Measurements from ENCODE around the gene SAMSN1. TPM values are rescaled to one million over a fixed set of nuclear protein-coding genes. Genes with fewer than 3 reads are reported as not detected.

SAMSN1 gene
- total RNA-seq, 4 donors from 2014 or later: 4.9 to 62.7 (median 19.6) TPM

- no peak for TF ChIP-seq CTCF (IDR thresholded peaks at IDR 0.05; ENCODE audit: low read depth)
Measured at GRCh38 chr21:14551741-14552140, 5.6 kb upstream of the SAMSN1 start.

GRCh38 chr21:14550135-14550534 is 4.0 kb upstream of the SAMSN1 start:
- no peak for TF ChIP-seq CTCF (IDR thresholded peaks at IDR 0.05; ENCODE audit: low read depth)

DNA sequence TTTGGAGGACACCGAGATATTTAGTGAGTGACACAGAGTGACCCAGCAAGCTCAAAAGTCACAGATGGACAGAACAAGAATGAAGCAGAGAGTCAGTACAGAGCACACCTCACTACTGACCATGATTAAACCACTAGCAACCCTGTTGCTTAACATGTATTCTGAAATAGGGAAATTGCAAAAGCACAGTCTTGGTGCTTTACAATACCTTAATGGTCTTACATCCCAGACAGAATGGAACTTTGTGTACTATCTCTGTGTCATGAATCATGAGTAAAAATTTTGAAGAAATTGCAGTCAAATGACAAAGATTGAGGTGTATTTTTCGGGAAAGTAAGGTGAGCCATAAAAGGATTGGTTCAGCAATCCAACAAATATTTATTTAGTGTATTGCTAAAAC is 2.7 kb upstream of the SAMSN1 start:
- TF ChIP-seq CTCF (IDR thresholded peaks at IDR 0.05; ENCODE audit: low read depth): no peak

- TF ChIP-seq CTCF (IDR thresholded peaks at IDR 0.05; ENCODE audit: low read depth): no peak
Measured at GRCh38 chr21:14547834-14548513, 1.9 kb upstream of the SAMSN1 start.

DNA sequence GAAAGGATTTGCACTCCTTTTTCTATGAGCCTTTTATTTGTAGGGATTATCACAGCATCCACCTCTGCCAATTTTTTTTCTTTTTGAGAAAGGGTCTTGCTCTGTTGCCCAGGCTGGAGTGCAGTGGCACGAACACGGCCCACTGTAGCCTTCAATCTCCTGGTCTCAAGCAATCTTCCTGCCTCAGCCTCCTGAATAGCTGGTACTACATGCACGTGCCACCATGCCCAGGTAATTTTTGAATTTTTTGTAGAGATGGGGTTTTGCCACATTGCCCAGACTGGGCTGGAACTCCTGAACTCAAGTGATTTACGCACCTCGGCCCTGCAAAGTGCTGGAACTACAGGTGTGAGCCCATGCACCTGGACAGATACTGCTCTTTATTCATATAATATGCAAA is 2.1 kb downstream of the SAMSN1 start:
- no peak for TF ChIP-seq CTCF (IDR thresholded peaks at IDR 0.05; ENCODE audit: low read depth)

DNA sequence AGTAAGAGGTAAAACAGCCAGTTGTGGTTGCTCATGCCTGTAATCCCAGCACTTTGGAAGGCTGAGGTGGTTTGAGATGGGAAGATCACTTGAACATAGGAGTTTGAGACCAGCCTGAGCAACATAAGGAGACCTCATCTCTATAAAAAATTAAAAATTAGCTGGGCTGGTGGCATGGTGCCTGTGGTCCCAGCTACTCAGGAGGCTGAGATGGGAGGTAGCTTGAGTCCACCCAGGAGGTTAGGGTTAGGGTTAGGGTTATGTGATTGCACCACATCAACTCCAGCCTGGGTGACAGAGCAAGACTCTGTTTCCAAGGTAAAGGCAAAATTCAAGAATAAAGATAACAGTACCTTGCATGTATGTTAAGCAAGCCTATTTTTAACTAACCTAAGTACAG is 3.5 kb downstream of the SAMSN1 start:
- TF ChIP-seq CTCF (IDR thresholded peaks at IDR 0.05; ENCODE audit: low read depth): no peak

GRCh38 chr21:14541841-14542490 is 4.1 kb downstream of the SAMSN1 start:
- no peak for TF ChIP-seq CTCF (IDR thresholded peaks at IDR 0.05; ENCODE audit: low read depth)
